Endothelial cell of umbilical vein (primary cell): Measurements from ENCODE around the gene WDR11. TPM values are rescaled to one million over a fixed set of nuclear protein-coding genes. Genes with fewer than 3 reads are reported as not detected.

Source experiments
- BruUV-seq: library from RNA; stranded (reverse); fragments of 400-500 nt; replicated peaks from 2 replicates; lab custom pipeline; 2021; lab: Mats Ljungman, UMichigan
- CTCF ChIA-PET: fragments of 300-600, 350-600 bp; sonication (Branson Sonifier 250); formaldehyde crosslinking; loops from one replicate; lab custom pipeline; 2021; ENCODE audit warnings: antibody characterized with exemption, inconsistent platforms; lab: Charles Lee
- POLR2A ChIA-PET: fragments of 300-600, 350-600 bp; sonication (Branson Sonifier 250); formaldehyde crosslinking; loops from one replicate; lab custom pipeline; 2021; ENCODE audit warnings: antibody characterized with exemption, inconsistent platforms; lab: Charles Lee
- DNase-seq: peaks from one replicate; pipeline ENCODE4 v3.0.0-alpha.2; 2011; ENCODE audit warnings: low read depth, low spot score
- FAIRE-seq: peaks from 2 replicates; lab custom pipeline; 2011; peaks lifted over from hg19 to GRCh38; lab: Jason Lieb, UNC
- H2AFZ ChIP-seq: 2 replicates; pipeline ENCODE4 v1.6.0; 2012; ENCODE audit warnings: low read depth, low read length, control low read depth, inconsistent platforms
- H3K27ac ChIP-seq: 2 replicates; pipeline ENCODE4 v1.5.1; 2011; ENCODE audit warnings: low read depth, mild to moderate bottlenecking, control low read depth, low read length, moderate library complexity; ENCODE audit not compliant: insufficient read depth
- H3K27me3 ChIP-seq, 2 experiments: 2 replicates each; pipeline versions ENCODE4 v1.6.0 to v1.6.1; 2011; ENCODE audit warnings: low read length in 2 of 2, mixed read lengths in 1 of 2; ENCODE audit not compliant: control insufficient read depth in 2 of 2, insufficient read depth in 2 of 2
- H3K36me3 ChIP-seq, 2 experiments: 2 replicates in 1 of 2; 3 replicates in 1 of 2; pipeline ENCODE4 v1.5.1; 2011; ENCODE audit warnings: low read length in 2 of 2, mild to moderate bottlenecking in 1 of 2, moderate library complexity in 1 of 2; ENCODE audit not compliant: control insufficient read depth in 2 of 2, insufficient read depth in 2 of 2; ENCODE audit errors: extremely low read depth in 1 of 2
- H3K4me1 ChIP-seq: 3 replicates; pipeline ENCODE4 v1.5.1; 2011; ENCODE audit warnings: mild to moderate bottlenecking, low read length; ENCODE audit not compliant: control insufficient read depth, insufficient read depth; ENCODE audit errors: extremely low read depth
- H3K4me2 ChIP-seq: 2 replicates; pipeline ENCODE4 v1.6.1; 2011; ENCODE audit warnings: low read length, control low read depth, mixed read lengths; ENCODE audit not compliant: insufficient read depth
- H3K4me3 ChIP-seq, 3 experiments: fragments of 200-600 bp in 1 of 3; sonication (generic), shearing (Covaris generic) in 1 of 3; replicated peaks in 1 of 3; 2 replicates each; pipeline ENCODE4 v1.5.1; 2011 to 2016; ENCODE audit warnings: control low read depth in 3 of 3, low read length in 3 of 3, mild to moderate bottlenecking in 2 of 3, inconsistent platforms in 1 of 3, low read depth in 1 of 3, moderate library complexity in 1 of 3; ENCODE audit not compliant: insufficient read depth in 1 of 3
- H3K79me2 ChIP-seq: 2 replicates; pipeline ENCODE4 v1.6.0; 2012; ENCODE audit warnings: low read length, inconsistent platforms; ENCODE audit not compliant: control insufficient read depth, insufficient read depth
- H3K9ac ChIP-seq: replicated peaks from 2 replicates; pipeline ENCODE3; 2011; ENCODE audit warnings: low read length, control low read depth; ENCODE audit not compliant: insufficient read depth; ENCODE audit errors: extremely low read depth
- H3K9me1 ChIP-seq: replicated peaks from 3 replicates; pipeline ENCODE4 v1.6.0; 2011; ENCODE audit warnings: mild to moderate bottlenecking, low read length; ENCODE audit not compliant: control insufficient read depth, insufficient read depth; ENCODE audit errors: extremely low read depth
- H3K9me3 ChIP-seq: replicated peaks from 2 replicates; pipeline ENCODE4 v1.5.1; 2012; ENCODE audit warnings: low read length, inconsistent platforms; ENCODE audit not compliant: control insufficient read depth, insufficient read depth
- H4K20me1 ChIP-seq: replicated peaks from 2 replicates; pipeline ENCODE3; 2011; ENCODE audit warnings: mild to moderate bottlenecking, low read length; ENCODE audit not compliant: control insufficient read depth, insufficient read depth; ENCODE audit errors: extremely low read depth
- CTCF ChIP-seq, 2 donors: IDR thresholded peaks; 1 replicate in 1 of 2; 2 replicates in 1 of 2; pipeline ENCODE4 v1.5.1; 2011; ENCODE audit warnings: low read length in 2 of 2, mild to moderate bottlenecking in 2 of 2, moderate library complexity in 2 of 2, control low read depth in 1 of 2, inconsistent platforms in 1 of 2, low read depth in 1 of 2; ENCODE audit not compliant: insufficient read depth in 1 of 2; ENCODE audit errors: extremely low read depth in 1 of 2
- EZH2 ChIP-seq: IDR thresholded peaks from 2 replicates; pipeline ENCODE4 v1.6.1; 2012; ENCODE audit warnings: borderline replicate concordance, low read depth, mild to moderate bottlenecking, moderate library complexity, low read length, inconsistent platforms; ENCODE audit not compliant: severe bottlenecking
- FOS ChIP-seq: IDR thresholded peaks from 2 replicates; pipeline ENCODE4 v1.6.1; 2011; ENCODE audit warnings: mild to moderate bottlenecking, low read length, moderate library complexity, borderline replicate concordance; ENCODE audit not compliant: insufficient read depth
- GATA2 ChIP-seq: IDR thresholded peaks from 2 replicates; pipeline ENCODE4 v1.7.0; 2011; ENCODE audit warnings: low read depth, mild to moderate bottlenecking, moderate library complexity, mixed read lengths, low read length; ENCODE audit not compliant: insufficient read length, insufficient read depth
- JUN ChIP-seq: IDR thresholded peaks from 2 replicates; pipeline ENCODE4 v1.6.1; 2011; ENCODE audit warnings: borderline replicate concordance, low read depth; ENCODE audit not compliant: insufficient read length, insufficient read depth
- MAX ChIP-seq: IDR thresholded peaks from 2 replicates; pipeline ENCODE4 v1.6.1; 2011; ENCODE audit not compliant: insufficient read depth, insufficient read length
- MYC ChIP-seq: IDR thresholded peaks from one replicate; pipeline ENCODE4 v1.6.1; 2011; ENCODE audit warnings: mild to moderate bottlenecking, low read depth, low read length
- POLR2A ChIP-seq: IDR thresholded peaks from 2 replicates; pipeline ENCODE4 v1.6.1; 2012; ENCODE audit warnings: low read depth, mild to moderate bottlenecking, control low read depth, low read length
- POLR2AphosphoS5 ChIP-seq: IDR thresholded peaks from 2 replicates; pipeline ENCODE4 v1.6.1; 2012; ENCODE audit warnings: low read depth, mild to moderate bottlenecking, control low read depth, low read length, moderate library complexity; ENCODE audit not compliant: insufficient read depth
- dilution Hi-C: fragments of 300-500 bp; cut with MboI; formaldehyde crosslinking; loops from one replicate; pipeline ENCODE4 v1.15.0; 2019; ENCODE audit warnings: low sequenced_read_pairs; ENCODE audit not compliant: extremely low pct_ligation_motif_present
- intact Hi-C: fragments of 100-400 bp; cut with micrococcal nuclease; formaldehyde crosslinking; loops from one replicate; pipeline ENCODE4 v1.10.0; 2022
- polyA plus RNA-seq, 4 experiments: library from polyadenylated mRNA; depleted of rRNA in 3 of 4; stranded (reverse) in 3 of 4; unstranded in 1 of 4; fragments of >200 nt; gene quantifications; 2 replicates each; pipeline versions ENCODE4 v1.2.1 to v1.2.3, GENCODE V29; 2011 to 2012; ENCODE audit warnings: missing spikeins in 1 of 4
- total RNA-seq: library from RNA; stranded (reverse); gene quantifications from 2 replicates; pipeline ENCODE4 v1.2.3, GENCODE V29; 2021

Gene WDR11
- total and polyA plus RNA-seq, 2 donors (not counting 3 experiments of a cell fraction or from before 2014, with no cell fraction given): 63.6 to 73.9 TPM

GRCh38 chr10:120926611-120927010, 75.4 kb downstream of the WDR11 start:
- DNase-seq (no peak), FAIRE-seq (no peak)
- Histone ChIP-seq H3K4me1 (no peaks in the 10 kb centered on the region), H3K27ac (no peak overlapping the region), H3K9me1 (no peaks in the 10 kb centered on the region), H3K9ac (no peak overlapping the region), H2AFZ (no peak overlapping the region), H4K20me1 (no peaks in the 10 kb centered on the region), H3K27me3 (no peaks in the 10 kb centered on the region), H3K36me3 (no peaks in the 10 kb centered on the region), H3K4me2 (no peak overlapping the region), H3K79me2 (no peaks in the 10 kb centered on the region), H3K4me3 (no peak overlapping the region), H3K9me3 (no peaks in the 10 kb centered on the region)
- intact Hi-C loops: no loop called here
- TF ChIP-seq JUN: no peak
- TF ChIP-seq FOS: no peak
- TF ChIP-seq MYC: no peak
- no peak for TF ChIP-seq CTCF (IDR thresholded peaks at IDR 0.05; ENCODE audit: extremely low read depth in 1 of 2, insufficient read depth in 1 of 2, low read depth in 1 of 2, low read length in 2 of 2)
- no peak for TF ChIP-seq POLR2AphosphoS5
- no peak for TF ChIP-seq GATA2
- no peak for TF ChIP-seq EZH2
- no peak for TF ChIP-seq MAX
- no peak for TF ChIP-seq POLR2A
- CTCF ChIA-PET: interaction anchor here (1.2 to 1.4 kb wide), 4 partner anchors 22 to 974 kb away, joined by 3 to 5 read pairs (median 4); no protein-coding TSS in a partner anchor
- dilution Hi-C loops: no loop called here
- POLR2A ChIA-PET: no interaction called here
- BruUV-seq: no TSS peak
